Large intestine (tissue), 3 donors: Measurements from ENCODE around the gene PRKCQ. TPM values are rescaled to one million over a fixed set of nuclear protein-coding genes. Genes with fewer than 3 reads are reported as not detected.
"Not testable (repeated sequence)": the region's sequence is repeated elsewhere in the genome, so short reads cannot be mapped to it uniquely, and the experiment has no call there.

Source experiments
- DNase-seq, 2 donors: peaks; one replicate each; pipeline versions ENCODE4 v3.0.0 to v3.0.0-alpha.2; 2013
- H3K27ac ChIP-seq: one replicate; pipeline ENCODE4 v1.5.1; 2013; ENCODE audit warnings: low read length
- H3K27me3 ChIP-seq: 2 replicates; pipeline ENCODE4 v1.6.1; 2013; ENCODE audit warnings: low read length; ENCODE audit not compliant: control insufficient read depth, insufficient read depth
- H3K36me3 ChIP-seq: 2 replicates; pipeline ENCODE4 v1.6.1; 2013; ENCODE audit warnings: low read length; ENCODE audit not compliant: control insufficient read depth, insufficient read depth
- H3K4me1 ChIP-seq: one replicate; pipeline ENCODE4 v1.6.1; 2013; ENCODE audit warnings: low read length; ENCODE audit not compliant: control insufficient read depth, insufficient read depth
- H3K4me3 ChIP-seq: one replicate; pipeline ENCODE4 v1.5.1; 2013; ENCODE audit warnings: low read length
- H3K9me3 ChIP-seq: one replicate; pipeline ENCODE4 v1.6.1; 2013; ENCODE audit warnings: mild to moderate bottlenecking, low read depth, low read length, moderate library complexity; ENCODE audit not compliant: control insufficient read depth
- WGBS: methylation state at CpG from one replicate; pipeline ENCODE4 v1.1.5; 2013; ENCODE audit warnings: low lambda C conversion rate; ENCODE audit not compliant: insufficient coverage; 5-methylcytosine and 5-hydroxymethylcytosine counted together
- polyA plus RNA-seq: library from polyadenylated mRNA; unstranded; fragments of 120-200 nt; gene quantifications from one replicate; pipeline ENCODE4 v1.2.1, GENCODE V29; 2013

PRKCQ gene
- polyA plus RNA-seq, 1 donor = 3.7 TPM

DNA sequence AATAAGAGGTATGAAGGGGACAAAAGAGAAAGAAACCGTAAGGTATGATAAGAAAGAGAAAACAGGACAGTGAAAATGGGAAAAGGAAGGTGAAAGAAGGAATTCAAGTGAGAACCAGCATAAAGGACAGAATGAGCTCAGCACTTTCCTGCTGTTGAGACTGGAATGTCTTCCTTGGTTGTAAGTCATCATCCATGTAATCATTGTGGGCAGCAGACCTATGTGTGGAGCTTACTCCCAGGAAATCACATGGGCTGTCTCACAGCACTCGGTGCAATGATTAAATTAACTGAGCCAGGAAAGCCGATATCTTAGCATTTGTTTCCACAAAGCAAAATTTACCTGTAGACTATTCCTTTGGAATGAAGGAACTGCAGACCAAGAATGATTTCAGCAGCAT, 118.1 kb downstream of the PRKCQ start:
- no peak overlapping the region for H3K27ac ChIP-seq
- WGBS = 93% methylated on average over 1 of the region's 3 CpGs
- H3K4me1 ChIP-seq = peaks cover 5% of the 10 kb centered on the region
- H3K27me3 ChIP-seq = no peaks in the 10 kb centered on the region
- H3K36me3 ChIP-seq = no peaks in the 10 kb centered on the region
- H3K4me3 ChIP-seq = no peak overlapping the region
- H3K9me3 ChIP-seq = no peaks in the 10 kb centered on the region
- DNase-seq = no peak

DNA sequence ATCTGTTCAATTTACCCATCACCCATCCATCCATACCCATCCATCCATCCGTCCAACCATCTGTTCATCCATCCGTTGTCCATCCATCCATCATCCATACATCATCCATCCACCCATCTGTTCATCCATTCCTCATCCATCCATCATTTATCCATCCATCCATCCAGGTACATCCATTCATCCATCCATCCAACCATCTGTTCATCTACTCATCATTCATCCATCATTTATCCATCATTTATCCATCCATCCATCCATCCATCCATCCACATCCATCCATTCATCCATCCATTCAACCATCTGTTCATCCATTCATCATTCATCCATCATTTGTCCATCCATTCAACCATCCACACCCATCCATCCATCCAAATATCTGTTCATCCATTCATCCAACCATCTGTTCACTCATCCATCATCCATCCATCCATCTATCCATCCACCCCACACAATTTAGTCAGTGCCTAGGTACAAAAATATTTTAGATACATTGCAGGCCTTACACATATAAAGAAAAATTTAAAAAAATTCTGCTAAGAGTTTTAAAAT, 119.1 kb downstream of the PRKCQ start:
- H3K36me3 ChIP-seq = no peaks in the 10 kb centered on the region
- H3K4me3 ChIP-seq = no peak overlapping the region
- H3K9me3 ChIP-seq = no peaks in the 10 kb centered on the region
- no peaks in the 10 kb centered on the region for H3K4me1 ChIP-seq
- WGBS = 94% methylated on average over 2 of the region's 2 CpGs
- DNase-seq = no peak
- no peaks in the 10 kb centered on the region for H3K27me3 ChIP-seq
- no peak overlapping the region for H3K27ac ChIP-seq

- Histone ChIP-seq H3K4me3 (no peak overlapping the region), H3K36me3 (no peaks in the 10 kb centered on the region), H3K9me3 (no peaks in the 10 kb centered on the region), H3K4me1 (no peaks in the 10 kb centered on the region), H3K27me3 (no peaks in the 10 kb centered on the region), H3K27ac (no peak overlapping the region)
- no peak for DNase-seq
- no CpG with 5 or more reads among the region's 5 CpGs for WGBS
Observed at GRCh38 chr10:6458814-6459213, 121.3 kb downstream of the PRKCQ start.

DNA sequence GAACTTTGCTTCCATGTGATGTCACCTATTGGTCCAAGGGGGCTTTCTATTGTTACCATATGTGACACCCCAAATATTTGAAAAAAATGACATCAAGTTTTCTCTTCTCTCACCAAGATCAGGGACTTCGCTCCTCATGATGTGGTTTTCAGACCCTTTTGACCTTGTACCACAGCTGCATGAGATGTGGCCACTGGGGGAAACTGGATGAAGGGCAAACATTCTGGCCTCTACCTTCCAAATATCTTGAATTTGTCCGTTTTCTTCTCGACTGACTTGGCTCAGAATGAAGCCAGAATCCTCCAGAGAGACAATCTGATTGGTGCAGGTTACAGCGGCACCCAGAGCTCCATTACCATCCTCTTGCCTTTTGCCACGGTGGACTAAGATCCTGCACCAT, 122.7 kb downstream of the PRKCQ start:
- Histone ChIP-seq H3K27ac (no peak overlapping the region), H3K27me3 (no peaks in the 10 kb centered on the region), H3K4me1 (no peaks in the 10 kb centered on the region), H3K36me3 (no peaks in the 10 kb centered on the region), H3K4me3 (no peak overlapping the region), H3K9me3 (no peaks in the 10 kb centered on the region)
- no peak for DNase-seq
- WGBS = no CpG with 5 or more reads among the region's 5 CpGs

DNA sequence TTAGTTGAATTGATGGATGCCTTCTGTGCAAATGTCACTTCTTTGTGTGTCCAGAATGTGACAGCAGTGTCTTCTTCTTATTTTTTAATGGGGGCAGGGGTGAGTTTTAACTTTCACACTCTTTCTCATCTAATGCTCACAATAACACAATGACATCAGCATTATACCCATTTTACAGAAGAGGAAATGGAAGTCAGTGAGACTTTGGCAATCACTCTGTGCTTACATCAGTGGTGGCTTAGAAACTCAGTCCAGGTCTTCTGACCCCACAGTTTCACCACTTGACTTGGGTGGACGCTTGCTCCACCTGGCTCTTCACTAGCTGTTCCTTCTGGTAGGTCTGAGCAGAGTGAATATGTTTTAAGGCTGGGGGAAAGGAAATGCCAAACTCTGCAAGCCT, 124.0 kb downstream of the PRKCQ start:
- WGBS = no CpG with 5 or more reads among the region's 1 CpG
- Histone ChIP-seq H3K36me3 (no peaks in the 10 kb centered on the region), H3K9me3 (no peaks in the 10 kb centered on the region), H3K4me1 (no peaks in the 10 kb centered on the region), H3K4me3 (no peak overlapping the region), H3K27ac (no peak overlapping the region), H3K27me3 (no peaks in the 10 kb centered on the region)
- DNase-seq = no peak

- no peak for DNase-seq
- H3K4me1 ChIP-seq = no peaks in the 10 kb centered on the region
- H3K4me3 ChIP-seq = no peak overlapping the region
- WGBS = 80% methylated on average over 1 of the region's 1 CpG
- H3K36me3 ChIP-seq = no peaks in the 10 kb centered on the region
- H3K27ac ChIP-seq = no peak overlapping the region
- no peaks in the 10 kb centered on the region for H3K27me3 ChIP-seq
- no peaks in the 10 kb centered on the region for H3K9me3 ChIP-seq
Observed at GRCh38 chr10:6455592-6455991, 124.5 kb downstream of the PRKCQ start.

DNA sequence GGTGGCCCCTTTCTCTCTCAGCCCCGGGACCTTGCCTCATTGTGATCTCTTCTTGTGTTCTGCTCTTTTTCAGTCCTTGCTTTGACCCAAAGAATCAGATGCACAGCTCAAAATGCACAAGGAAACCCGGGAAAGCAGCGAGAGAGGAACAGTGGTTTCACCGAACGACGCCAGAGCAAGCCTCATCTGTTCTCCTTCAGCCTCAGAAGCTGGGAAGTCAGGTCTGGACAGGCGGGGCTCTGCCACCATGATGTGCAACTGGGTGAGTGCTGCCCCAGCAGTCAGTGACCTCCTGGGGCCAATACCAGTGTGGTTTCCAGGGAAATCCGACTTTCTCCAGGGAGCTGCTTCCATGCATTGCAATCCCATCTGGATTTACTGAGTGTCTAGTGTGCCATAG, 133.4 kb downstream of the PRKCQ start:
- Histone ChIP-seq H3K27ac (no peak overlapping the region), H3K4me3 (no peak overlapping the region), H3K27me3 (no peaks in the 10 kb centered on the region), H3K36me3 (no peaks in the 10 kb centered on the region), H3K4me1 (no peaks in the 10 kb centered on the region), H3K9me3 (no peaks in the 10 kb centered on the region)
- WGBS = no CpG with 5 or more reads among the region's 8 CpGs
- DNase-seq = no peak

- peak; percentile 10 to 41 for DNase-seq
- H3K27ac ChIP-seq = no peak overlapping the region
- no peak overlapping the region for H3K4me3 ChIP-seq
- H3K4me1 ChIP-seq = no peaks in the 10 kb centered on the region
- no peaks in the 10 kb centered on the region for H3K27me3 ChIP-seq
- no peaks in the 10 kb centered on the region for H3K9me3 ChIP-seq
- H3K36me3 ChIP-seq = no peaks in the 10 kb centered on the region
- WGBS = 17% methylated on average over 2 of the region's 12 CpGs
Observed at GRCh38 chr10:6445671-6446316, 134.3 kb downstream of the PRKCQ start.

DNA sequence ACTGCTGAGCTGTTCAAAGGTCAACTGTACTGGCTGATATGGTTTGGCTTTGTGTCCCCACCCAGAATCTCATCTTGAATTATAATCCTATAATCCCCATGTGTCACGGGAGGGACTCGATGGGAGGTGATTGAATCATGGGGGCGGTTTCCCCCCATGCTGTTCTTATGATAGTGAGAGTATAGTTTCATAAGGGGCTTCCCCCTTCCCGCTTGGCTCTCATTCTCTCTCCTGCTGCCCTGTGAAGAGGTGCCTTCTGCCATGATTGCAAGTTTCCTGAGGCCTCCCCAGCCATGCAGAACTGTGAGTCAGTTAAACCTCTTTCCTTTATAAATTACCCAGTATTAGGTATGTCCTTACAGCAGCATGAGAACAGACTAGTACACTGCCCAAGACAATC, 140.2 kb downstream of the PRKCQ start:
- H3K9me3 ChIP-seq, H3K4me3 ChIP-seq, H3K27ac ChIP-seq, H3K4me1 ChIP-seq, H3K36me3 ChIP-seq, H3K27me3 ChIP-seq, DNase-seq: not testable (repeated sequence)
- WGBS = no CpG with 5 or more reads among the region's 4 CpGs

GRCh38 chr10:6431861-6432260, 148.2 kb downstream of the PRKCQ start:
- H3K4me1 ChIP-seq = no peaks in the 10 kb centered on the region
- H3K36me3 ChIP-seq = no peaks in the 10 kb centered on the region
- WGBS = 0% methylated on average over 1 of the region's 4 CpGs
- DNase-seq = no peak
- H3K27ac ChIP-seq = no peak overlapping the region
- no peaks in the 10 kb centered on the region for H3K9me3 ChIP-seq
- H3K4me3 ChIP-seq = no peak overlapping the region
- no peaks in the 10 kb centered on the region for H3K27me3 ChIP-seq

DNA sequence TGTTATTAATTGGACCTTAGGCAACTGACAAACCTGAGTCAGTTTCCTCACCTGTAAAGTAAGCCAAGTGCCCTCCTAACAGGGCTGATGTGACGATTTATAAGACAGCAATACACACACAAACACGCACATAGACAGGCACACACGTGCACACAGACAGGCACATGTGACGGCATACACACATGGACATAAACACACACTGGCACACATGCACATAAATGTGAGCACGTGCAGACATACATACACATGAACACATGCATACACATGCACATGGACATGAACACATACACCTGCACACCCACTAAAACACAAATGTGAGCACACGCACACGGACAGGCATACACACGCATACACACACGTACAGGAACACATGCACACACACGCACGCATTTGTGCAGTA, 148.9 kb downstream of the PRKCQ start:
- no peaks in the 10 kb centered on the region for H3K36me3 ChIP-seq
- no peak overlapping the region for H3K4me3 ChIP-seq
- H3K4me1 ChIP-seq = no peaks in the 10 kb centered on the region
- no CpG with 5 or more reads among the region's 11 CpGs for WGBS
- H3K9me3 ChIP-seq = no peaks in the 10 kb centered on the region
- DNase-seq = no peak
- H3K27ac ChIP-seq = no peak overlapping the region
- H3K27me3 ChIP-seq = no peaks in the 10 kb centered on the region
